K562 treated with DMSO at 1 percent for 4 hours (cell line): ENCODE results near the gene RABL2A. TPM values are rescaled to one million over a fixed set of nuclear protein-coding genes. Genes with fewer than 3 reads are reported as not detected.

Experiments
- total RNA-seq: library from RNA; unstranded; fragments of 300-600 nt; gene quantifications from 2 replicates; pipeline ENCODE4 v1.2.3, GENCODE V29; 2022; ENCODE audit not compliant: insufficient read depth

The RABL2A gene
- total RNA-seq = 1.2 and 4.7 TPM in 2 replicates

GRCh38 chr2:113626616-113627330 lies at the start of gene RABL2A:
RABL2A (plus strand) TSS chr2:113627266; CDS start chr2:113628607, 1,341 bp downstream.

Other genes starting within 250 kb of the RABL2A start
- 8.1 and 13.1 TPM in 2 replicates for gene ZNG1B, start 189.6 kb upstream of the RABL2A start, total RNA-seq
- gene FOXD4L1, start 128.6 kb upstream of the RABL2A start, total RNA-seq = 0.83 and 1.2 TPM in 2 replicates
- gene SLC35F5, start 129.4 kb downstream of the RABL2A start, total RNA-seq = 7.5 and 7.8 TPM in 2 replicates